PC-3 (cell line): ENCODE results near the gene NUPR1.

Experiments
- CTCF ChIP-seq: fragments of 300-600 bp; sonication (generic); conservative IDR thresholded peaks from 2 replicates; pipeline ENCODE4 v1.5.1; 2017; ENCODE audit warnings: antibody characterized with exemption, low read depth, mild to moderate bottlenecking, low read length
- EZH2 ChIP-seq: fragments of 300-600 bp; sonication (generic); IDR thresholded peaks from one replicate; pipeline ENCODE4 v1.6.1; 2017; ENCODE audit warnings: antibody characterized with exemption, mild to moderate bottlenecking, low read length; ENCODE audit not compliant: unreplicated experiment

- TF ChIP-seq CTCF = no peak
- TF ChIP-seq EZH2 = no peak
Observed at GRCh38 chr16:28540346-28540745, 1.6 kb upstream of the NUPR1 start.
